HAP-1 (cell line): ENCODE data around the gene TLR10.

Source experiments
- DNase-seq, 2 experiments: peaks; one replicate each; pipeline ENCODE4 v3.0.0-alpha.2; 2016 to 2020; ENCODE audit warnings: low spot score in 2 of 2
- H3K27me3 ChIP-seq: fragments of 250-450 bp; sonication (Bioruptor Pico); 2 replicates; pipeline ENCODE4 v1.5.1; 2020; ENCODE audit warnings: low read depth, mild to moderate bottlenecking, moderate library complexity
- H3K36me3 ChIP-seq: fragments of 250-450 bp; sonication (Bioruptor Pico); replicated peaks from 2 replicates; pipeline ENCODE4 v1.5.1; 2020; ENCODE audit warnings: mild to moderate bottlenecking
- H3K4me1 ChIP-seq: fragments of 250-450 bp; sonication (Bioruptor Pico); 2 replicates; pipeline ENCODE4 v1.5.1; 2020; ENCODE audit warnings: mild to moderate bottlenecking
- H3K4me3 ChIP-seq: fragments of 250-450 bp; sonication (Bioruptor Pico); 2 replicates; pipeline ENCODE4 v1.5.1; 2020; ENCODE audit warnings: mild to moderate bottlenecking, moderate library complexity
- H3K9me3 ChIP-seq: fragments of 250-450 bp; sonication (Bioruptor Pico); 2 replicates; pipeline ENCODE4 v1.5.1; 2020; ENCODE audit warnings: mild to moderate bottlenecking, moderate library complexity
- in situ Hi-C: fragments of 300-500 bp; cut with MboI; formaldehyde crosslinking; loops from 3 replicates; pipeline ENCODE4 v1.14.3; 2020; ENCODE audit warnings: low sequenced_read_pairs, inconsistent platforms, mixed read lengths

The TLR10 gene

GRCh38 chr4:38782452-38783108 is at the start of gene TLR10:
TLR10 (minus strand) TSS chr4:38782990; CDS start chr4:38775590, 7,400 bp downstream.
- H3K9me3 ChIP-seq = no peaks in the 10 kb centered on the region
- H3K36me3 ChIP-seq = no peaks in the 10 kb centered on the region
- no peaks in the 10 kb centered on the region for H3K4me1 ChIP-seq
- no peak within 1 kb of the TSS for H3K4me3 ChIP-seq
- in situ Hi-C loops = no loop called here
- no peaks in the 10 kb centered on the region for H3K27me3 ChIP-seq
- DNase-seq = peak; percentile 48 to 70

DNA sequence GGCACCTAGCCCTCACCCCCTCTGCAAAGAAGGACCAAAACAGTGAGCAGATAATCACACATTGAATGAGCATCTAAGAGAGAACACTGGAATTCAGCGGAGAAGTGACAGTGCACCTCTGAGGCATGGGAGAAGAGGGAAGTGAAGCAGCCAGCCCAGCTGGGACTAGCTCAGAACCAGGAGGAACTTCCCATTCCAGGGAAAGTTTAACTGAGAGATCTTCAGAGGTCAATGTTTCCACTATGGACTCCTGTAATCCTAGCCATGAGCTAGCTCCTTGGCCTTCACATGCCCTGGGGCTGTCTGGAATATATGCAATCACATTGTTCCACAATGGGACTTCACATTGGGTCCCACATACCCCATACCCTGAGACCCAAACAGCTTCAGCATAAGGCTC is 49.4 kb upstream of the TLR10 start:
- no peak for DNase-seq
- H3K4me3 ChIP-seq = no peak overlapping the region
- H3K4me1 ChIP-seq = no peaks in the 10 kb centered on the region
- H3K9me3 ChIP-seq = 0 out of 2 replicates have a peak, but pooled peaks cover 3% of the 10 kb centered on the region
- in situ Hi-C loops = no loop called here
- no peaks in the 10 kb centered on the region for H3K27me3 ChIP-seq
- H3K36me3 ChIP-seq = no peaks in the 10 kb centered on the region

DNA sequence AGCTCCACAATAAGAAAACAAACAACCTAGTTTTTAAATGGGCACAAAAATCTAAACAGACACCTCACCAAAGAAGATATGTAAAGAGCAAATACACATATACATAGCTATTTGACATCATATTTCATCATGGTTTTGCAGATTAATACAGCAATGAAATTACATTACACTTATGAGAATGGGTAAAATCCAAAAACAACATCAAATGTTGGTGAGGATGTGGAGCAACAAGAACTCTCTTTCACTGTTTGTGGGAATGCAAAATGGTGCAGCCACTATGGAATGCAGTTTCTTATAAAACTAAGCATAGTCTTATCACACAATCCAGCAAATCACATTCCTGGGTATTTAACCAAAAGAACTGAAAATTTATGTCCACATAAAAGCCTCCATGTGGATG is 48.9 kb upstream of the TLR10 start:
- DNase-seq = no peak
- in situ Hi-C loops = no loop called here
- no peaks in the 10 kb centered on the region for H3K36me3 ChIP-seq

DNA sequence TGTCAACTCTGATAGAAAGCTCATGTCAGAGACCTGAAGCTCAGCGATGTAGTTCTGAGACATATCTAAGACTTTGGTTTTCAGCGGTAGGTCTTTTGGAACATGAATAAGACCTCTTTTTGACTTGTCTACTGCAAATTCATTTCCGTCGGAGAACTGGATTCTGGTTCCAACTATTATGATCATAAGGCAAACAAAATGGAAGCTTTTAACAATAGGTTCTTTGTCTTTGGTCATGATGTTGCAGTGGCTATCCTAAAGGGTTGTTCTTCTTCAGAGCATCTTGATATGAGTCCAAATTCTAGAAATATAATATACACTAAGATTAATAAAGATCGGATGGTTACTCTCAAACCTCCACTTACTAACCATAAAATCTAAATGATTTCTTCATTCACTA is 46.4 kb upstream of the TLR10 start:
- Histone ChIP-seq H3K4me3 (no peak overlapping the region), H3K27me3 (no peaks in the 10 kb centered on the region), H3K9me3 (0 out of 2 replicates have a peak, but pooled peaks cover 3% of the 10 kb centered on the region), H3K4me1 (no peaks in the 10 kb centered on the region), H3K36me3 (no peaks in the 10 kb centered on the region)
- in situ Hi-C loops = no loop called here
- DNase-seq = no peak

More for the DNA sequence above, 48.9 kb upstream of the TLR10 start:
- no peaks in the 10 kb centered on the region for H3K27me3 ChIP-seq
- H3K4me3 ChIP-seq = no peak overlapping the region
- no peaks in the 10 kb centered on the region for H3K4me1 ChIP-seq
- 0 out of 2 replicates have a peak, but pooled peaks cover 3% of the 10 kb centered on the region for H3K9me3 ChIP-seq

- in situ Hi-C loops = no loop called here
- Histone ChIP-seq H3K27me3 (no peaks in the 10 kb centered on the region), H3K4me3 (no peak overlapping the region), H3K9me3 (no peaks in the 10 kb centered on the region), H3K36me3 (no peaks in the 10 kb centered on the region), H3K4me1 (no peaks in the 10 kb centered on the region)
- no peak for DNase-seq
Observed at GRCh38 chr4:38823766-38824165, 41.0 kb upstream of the TLR10 start.

DNA sequence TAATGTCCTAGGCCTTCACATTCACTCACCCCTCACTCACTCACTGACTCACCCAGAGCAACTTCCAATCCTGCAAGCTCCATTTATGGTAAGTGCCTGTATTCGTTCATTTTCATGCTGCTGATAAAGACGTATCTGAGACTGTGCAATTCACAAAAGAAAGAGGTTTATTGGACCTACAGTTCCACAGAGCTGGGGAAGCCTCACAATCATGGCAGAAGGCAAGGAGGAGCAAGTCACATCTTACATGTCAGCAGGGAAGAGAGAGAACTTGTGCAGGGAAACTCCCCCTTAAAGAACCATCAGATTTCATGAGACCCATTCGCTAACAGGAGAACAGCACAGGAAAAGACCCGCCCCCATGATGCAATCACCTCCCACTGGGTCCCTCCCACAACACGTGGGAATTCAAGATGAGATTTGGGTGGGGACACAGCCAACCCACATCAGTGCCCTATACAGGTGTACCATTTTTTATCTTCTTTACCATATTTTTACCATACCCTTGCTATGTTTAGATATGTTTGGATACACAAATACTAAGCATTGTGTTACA is 40.0 kb upstream of the TLR10 start:
- no peak overlapping the region for H3K4me3 ChIP-seq
- H3K9me3 ChIP-seq = no peaks in the 10 kb centered on the region
- H3K4me1 ChIP-seq = no peaks in the 10 kb centered on the region
- in situ Hi-C loops = no loop called here
- H3K27me3 ChIP-seq = no peaks in the 10 kb centered on the region
- DNase-seq = no peak
- no peaks in the 10 kb centered on the region for H3K36me3 ChIP-seq

GRCh38 chr4:38821739-38822138 is 38.9 kb upstream of the TLR10 start:
- H3K9me3 ChIP-seq = no peaks in the 10 kb centered on the region
- H3K4me3 ChIP-seq = no peak overlapping the region
- in situ Hi-C loops = no loop called here
- no peak for DNase-seq
- H3K36me3 ChIP-seq = no peaks in the 10 kb centered on the region
- H3K27me3 ChIP-seq = no peaks in the 10 kb centered on the region
- no peaks in the 10 kb centered on the region for H3K4me1 ChIP-seq

DNA sequence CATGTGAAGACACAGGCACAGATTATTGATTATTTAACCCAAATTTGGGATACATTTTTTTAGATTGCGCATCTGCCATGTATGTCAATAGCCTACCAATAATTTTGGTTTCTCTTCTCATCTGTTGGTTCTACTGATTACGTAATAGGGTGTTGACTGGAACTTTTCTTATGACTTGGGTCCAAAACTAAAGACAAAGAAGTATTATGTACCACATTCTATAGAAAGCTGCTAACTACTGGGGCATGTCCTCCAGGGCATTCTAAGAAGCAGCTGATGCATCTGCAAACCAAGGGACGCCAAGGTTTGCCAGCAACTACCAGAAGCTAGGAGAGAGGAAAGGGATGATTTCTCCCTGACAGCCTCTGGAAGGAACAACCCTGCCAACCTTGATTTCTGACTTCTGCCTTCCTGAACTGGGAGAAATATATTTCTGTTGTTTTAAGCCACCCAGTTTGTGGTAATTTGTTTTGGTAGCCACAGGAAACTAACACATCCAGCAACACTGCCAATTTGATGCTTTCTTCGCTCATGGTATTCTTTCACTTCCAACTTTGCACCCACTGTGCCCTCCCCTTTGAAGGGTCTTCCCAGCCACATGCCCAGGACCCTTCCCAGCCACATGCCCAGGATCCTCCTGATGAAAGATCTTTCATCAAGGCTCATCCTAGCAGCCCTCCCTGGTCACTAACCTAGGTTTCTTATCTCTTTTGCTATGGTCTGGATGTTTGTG is 37.7 kb upstream of the TLR10 start:
- Histone ChIP-seq H3K27me3 (no peaks in the 10 kb centered on the region), H3K4me3 (no peak overlapping the region), H3K4me1 (no peaks in the 10 kb centered on the region), H3K36me3 (no peaks in the 10 kb centered on the region), H3K9me3 (no peaks in the 10 kb centered on the region)
- DNase-seq = no peak
- in situ Hi-C loops = no loop called here

DNA sequence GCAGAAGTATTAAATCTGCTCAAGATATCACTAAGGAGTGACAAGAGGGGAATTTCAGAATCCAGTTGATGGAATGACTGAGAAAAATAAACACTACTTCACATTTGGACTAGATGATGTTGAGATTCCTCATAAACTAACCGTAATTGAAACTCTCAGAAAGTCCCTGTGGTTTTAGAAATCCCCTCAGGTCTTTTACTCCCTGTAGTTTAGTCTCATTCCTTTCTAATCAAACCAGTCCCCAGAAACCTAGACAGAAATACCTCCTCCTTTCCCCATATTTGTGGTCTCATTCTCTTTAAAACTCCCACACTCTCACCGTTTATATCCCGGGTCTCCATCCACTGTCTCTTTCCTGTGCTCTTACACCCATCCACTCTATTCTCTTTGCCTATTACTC is 36.8 kb upstream of the TLR10 start:
- no peak for DNase-seq

DNA sequence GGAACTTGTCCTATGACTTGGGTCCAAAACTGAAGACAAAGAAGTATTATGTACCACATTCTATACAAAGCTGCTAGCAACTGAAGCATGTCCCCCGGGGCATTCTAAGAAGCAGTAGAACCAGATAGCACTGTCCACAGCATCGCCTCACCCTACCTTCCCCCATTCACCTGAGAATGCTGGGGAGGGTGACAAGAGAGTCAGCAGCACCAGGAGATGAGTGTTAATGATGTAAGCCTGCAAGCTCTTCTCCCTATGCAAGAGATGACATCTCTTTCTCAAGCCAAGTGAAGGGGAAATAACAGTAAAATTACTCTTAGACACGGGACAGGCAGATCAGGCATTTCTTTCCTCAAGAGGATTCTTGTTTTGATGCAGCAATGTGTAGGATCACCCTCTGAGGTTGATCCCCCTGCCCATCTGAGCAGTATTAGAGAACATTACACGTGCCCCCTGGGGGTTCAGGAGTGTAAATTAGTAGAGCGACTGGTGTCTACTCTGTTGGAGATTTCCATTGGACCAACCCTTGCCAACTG is 35.7 kb upstream of the TLR10 start:
- Histone ChIP-seq H3K4me1 (no peaks in the 10 kb centered on the region), H3K27me3 (no peaks in the 10 kb centered on the region), H3K9me3 (no peaks in the 10 kb centered on the region), H3K4me3 (no peak overlapping the region), H3K36me3 (no peaks in the 10 kb centered on the region)
- in situ Hi-C loops = no loop called here
- DNase-seq = no peak

More for the DNA sequence above, 36.8 kb upstream of the TLR10 start:
- Histone ChIP-seq H3K4me1 (no peaks in the 10 kb centered on the region), H3K4me3 (no peak overlapping the region), H3K27me3 (no peaks in the 10 kb centered on the region), H3K36me3 (no peaks in the 10 kb centered on the region), H3K9me3 (no peaks in the 10 kb centered on the region)
- in situ Hi-C loops = no loop called here

- Histone ChIP-seq H3K9me3 (no peaks in the 10 kb centered on the region), H3K27me3 (no peaks in the 10 kb centered on the region), H3K36me3 (no peaks in the 10 kb centered on the region), H3K4me1 (no peaks in the 10 kb centered on the region), H3K4me3 (no peak overlapping the region)
- in situ Hi-C loops = no loop called here
- no peak for DNase-seq
Observed at GRCh38 chr4:38815885-38816782, 33.3 kb upstream of the TLR10 start.

GRCh38 chr4:38814386-38814785 is 31.6 kb upstream of the TLR10 start:
- no peak for DNase-seq
- no peaks in the 10 kb centered on the region for H3K27me3 ChIP-seq
- in situ Hi-C loops = no loop called here
- H3K4me1 ChIP-seq = no peaks in the 10 kb centered on the region
- no peak overlapping the region for H3K4me3 ChIP-seq
- no peaks in the 10 kb centered on the region for H3K36me3 ChIP-seq
- no peaks in the 10 kb centered on the region for H3K9me3 ChIP-seq

- Histone ChIP-seq H3K4me1 (no peaks in the 10 kb centered on the region), H3K36me3 (no peaks in the 10 kb centered on the region), H3K27me3 (no peaks in the 10 kb centered on the region), H3K4me3 (no peak overlapping the region), H3K9me3 (no peaks in the 10 kb centered on the region)
- in situ Hi-C loops = no loop called here
- no peak for DNase-seq
Observed at GRCh38 chr4:38811297-38811696, 28.5 kb upstream of the TLR10 start.
